Mucosa of descending colon (tissue), 3 donors: Measurements from ENCODE around the gene CNPY4. TPM values are rescaled to one million over a fixed set of nuclear protein-coding genes. Genes with fewer than 3 reads are reported as not detected.

Source experiments
- ATAC-seq: fragments of 200-7000 bp; cut with Tn5 transposase; one replicate; pipeline ENCODE4 v1.9.1; 2020; ENCODE audit warnings: mild to moderate bottlenecking, moderate library complexity
- DNase-seq, 3 donors: peaks; one replicate each; pipeline ENCODE4 v3.0.0-alpha.2; 2020
- H3K36me3 ChIP-seq: fragments of 200-600 bp; one replicate; pipeline ENCODE4 v1.8.0; 2021; ENCODE audit warnings: low read depth, mild to moderate bottlenecking
- H3K4me1 ChIP-seq: fragments of 200-600 bp; one replicate; pipeline ENCODE4 v1.8.0; 2021; ENCODE audit warnings: low read depth, mild to moderate bottlenecking
- H3K4me3 ChIP-seq: fragments of 200-600 bp; one replicate; pipeline ENCODE4 v1.8.0; 2021; ENCODE audit warnings: mild to moderate bottlenecking
- H3K9me3 ChIP-seq: fragments of 200-600 bp; one replicate; pipeline ENCODE4 v1.8.0; 2021; ENCODE audit warnings: mild to moderate bottlenecking
- CTCF ChIP-seq: fragments of 200-600 bp; IDR thresholded peaks from one replicate; pipeline ENCODE4 v1.8.0; 2022; ENCODE audit warnings: antibody characterized with exemption, mild to moderate bottlenecking
- intact Hi-C, 2 donors: fragments of 100-400 bp; cut with DNase I in 1 of 2; cut with micrococcal nuclease in 1 of 2; formaldehyde crosslinking; loops; one replicate each; pipeline versions ENCODE4 v1.11.0 to v1.11.1; 2022; cut with DNase I, micrococcal nuclease
- total RNA-seq, 3 donors: library from RNA; stranded (reverse); fragmentation: NEBNext Ultra II Directional in 2 of 3; extraction: Animal tissue kit (Norgen Biotek cat#: 25700) in 2 of 3; gene quantifications; one replicate each; pipeline versions ENCODE4 v1.2.1 to v1.2.4, GENCODE V29; 2021 to 2023
- donor health status: DM: no; HTN: no; CAD: no; lungs with moderate emphysema.
- donor health status: DM: no; HTN: no; CAD: no.
- donor health status: DM: no; HTN: yes; CAD: no.

The CNPY4 gene
- total RNA-seq, 3 donors from 2014 or later, result 7.8 to 19.4 (median 8.6) TPM

DNA sequence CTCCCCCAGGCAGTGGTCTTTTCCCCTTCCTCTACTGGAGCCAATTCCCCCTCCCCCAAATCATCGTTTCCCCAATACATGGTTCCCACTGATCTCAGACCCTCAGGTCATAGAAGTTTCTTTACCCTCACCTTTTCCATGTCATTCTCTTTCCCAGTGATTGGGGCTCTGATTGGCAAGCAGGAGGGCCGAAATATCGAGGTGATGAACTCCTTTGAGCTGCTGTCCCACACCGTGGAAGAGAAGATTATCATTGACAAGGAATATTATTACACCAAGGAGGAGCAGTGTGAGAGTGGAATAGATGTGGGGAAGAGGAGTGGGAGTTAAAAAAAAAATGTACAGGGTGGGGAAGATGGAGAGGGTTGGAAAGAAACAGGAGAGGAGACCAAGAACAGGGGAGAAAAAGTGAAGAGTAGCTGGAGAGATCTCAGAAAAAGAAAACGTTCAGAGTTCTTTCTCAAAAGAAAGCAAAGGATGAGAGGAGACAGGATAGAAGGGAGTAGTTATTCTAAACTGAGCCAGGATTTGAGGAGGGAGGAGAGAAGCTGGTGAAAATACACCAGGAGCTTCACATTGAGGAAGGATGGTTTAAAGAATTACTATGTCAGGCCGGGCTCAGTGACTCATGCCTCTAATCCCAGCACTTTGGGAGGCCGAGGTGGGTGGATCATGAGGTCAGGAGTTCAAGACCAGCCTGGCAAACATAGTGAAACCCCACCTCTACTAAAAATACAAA lies 29.8 kb upstream of the CNPY4 start:
- no peak for DNase-seq
- intact Hi-C loops, result no loop called here
- Histone ChIP-seq H3K36me3 (peaks cover 7% of the 10 kb centered on the region), H3K4me3 (peak overlapping the region; percentile 82), H3K4me1 (peaks cover 6% of the 10 kb centered on the region), H3K9me3 (no peaks in the 10 kb centered on the region)
- ATAC-seq, result no peak
- no peak for TF ChIP-seq CTCF

DNA sequence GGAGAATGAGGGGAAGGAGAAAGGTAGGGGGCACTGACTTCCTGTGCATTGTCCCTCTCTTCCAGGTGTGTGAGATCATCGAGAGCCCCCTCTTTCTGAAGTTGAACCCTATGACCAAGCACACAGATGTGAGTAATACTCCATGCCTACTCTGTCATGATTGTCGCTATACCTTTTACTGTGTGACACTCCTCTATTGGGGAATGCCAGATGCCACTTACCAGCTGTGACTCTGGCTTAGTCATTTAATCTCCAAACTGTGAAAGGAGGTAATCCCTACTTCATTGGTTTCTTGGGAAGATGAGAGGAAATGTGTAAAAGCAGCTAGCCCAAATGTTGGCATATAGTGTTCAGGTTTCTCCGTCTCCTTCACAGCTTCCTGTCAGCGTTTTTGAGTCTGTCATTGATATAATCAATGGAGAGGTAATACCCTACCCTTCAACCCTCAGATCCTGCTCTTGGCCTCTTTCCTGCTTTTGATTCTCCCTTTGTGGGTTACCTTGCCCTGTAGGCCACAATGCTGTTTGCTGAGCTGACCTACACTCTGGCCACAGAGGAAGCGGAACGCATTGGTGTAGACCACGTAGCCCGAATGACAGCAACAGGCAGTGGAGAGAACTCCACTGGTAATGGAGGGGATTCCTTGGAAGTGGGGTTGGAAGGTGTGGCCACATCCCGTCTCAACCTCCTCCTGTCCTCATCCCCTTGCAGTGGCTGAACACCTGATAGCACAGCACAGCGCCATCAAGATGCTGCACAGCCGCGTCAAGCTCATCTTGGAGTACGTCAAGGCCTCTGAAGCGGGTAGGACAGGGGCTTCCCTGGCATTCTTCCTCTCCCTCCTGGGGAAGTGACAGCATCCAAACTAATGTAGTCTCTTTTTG lies 28.7 kb upstream of the CNPY4 start:
- Histone ChIP-seq H3K4me3 (no peak overlapping the region), H3K36me3 (peaks cover 7% of the 10 kb centered on the region), H3K4me1 (peaks cover 6% of the 10 kb centered on the region), H3K9me3 (no peaks in the 10 kb centered on the region)
- ATAC-seq (no peak), DNase-seq (no peak)
- intact Hi-C loops, result no loop called here
- no peak for TF ChIP-seq CTCF

DNA sequence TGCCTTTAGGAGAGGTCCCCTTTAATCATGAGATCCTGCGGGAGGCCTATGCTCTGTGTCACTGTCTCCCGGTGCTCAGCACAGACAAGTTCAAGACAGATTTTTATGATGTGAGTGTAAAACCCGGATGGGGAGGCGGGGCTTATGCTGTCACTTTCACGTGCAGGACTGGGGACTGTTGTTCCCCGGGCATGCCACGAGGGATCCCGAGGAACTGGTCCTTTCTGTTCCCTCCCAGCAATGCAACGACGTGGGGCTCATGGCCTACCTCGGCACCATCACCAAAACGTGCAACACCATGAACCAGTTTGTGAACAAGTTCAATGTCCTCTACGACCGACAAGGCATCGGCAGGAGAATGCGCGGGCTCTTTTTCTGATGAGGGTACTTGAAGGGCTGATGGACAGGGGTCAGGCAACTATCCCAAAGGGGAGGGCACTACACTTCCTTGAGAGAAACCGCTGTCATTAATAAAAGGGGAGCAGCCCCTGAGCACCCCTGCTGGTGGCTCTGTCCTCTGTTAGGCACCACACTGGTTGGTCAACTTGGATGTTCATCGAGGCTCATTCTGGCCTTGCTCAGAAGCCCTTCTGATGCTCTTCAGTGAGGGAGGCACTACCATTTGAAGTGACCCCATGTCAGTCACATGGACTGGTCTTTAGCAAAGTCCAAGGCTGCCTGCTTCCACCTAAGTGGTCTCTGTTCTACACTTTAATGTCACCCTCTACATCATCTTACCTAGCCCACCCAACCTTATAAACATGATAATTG lies 27.8 kb upstream of the CNPY4 start:
- Histone ChIP-seq H3K4me1 (peaks cover 6% of the 10 kb centered on the region), H3K36me3 (peaks cover 7% of the 10 kb centered on the region), H3K9me3 (no peaks in the 10 kb centered on the region), H3K4me3 (no peak overlapping the region)
- TF ChIP-seq CTCF, result no peak
- intact Hi-C loops, result no loop called here
- peak in 1 of 3 donors; percentile 32 for DNase-seq
- ATAC-seq, result no peak

GRCh38 chr7:100093054-100093453 lies 26.4 kb upstream of the CNPY4 start:
- no peaks in the 10 kb centered on the region for H3K9me3 ChIP-seq
- no peak for DNase-seq
- intact Hi-C loops, result no loop called here
- H3K4me3 ChIP-seq, result no peak overlapping the region
- peaks cover 4% of the 10 kb centered on the region for H3K4me1 ChIP-seq
- no peak for TF ChIP-seq CTCF
- H3K36me3 ChIP-seq, result peaks cover 12% of the 10 kb centered on the region
- ATAC-seq, result no peak

- H3K4me1 ChIP-seq, result no peaks in the 10 kb centered on the region
- DNase-seq (no peak), ATAC-seq (no peak)
- H3K36me3 ChIP-seq, result peaks cover 12% of the 10 kb centered on the region
- no peak overlapping the region for H3K4me3 ChIP-seq
- TF ChIP-seq CTCF, result no peak
- no peaks in the 10 kb centered on the region for H3K9me3 ChIP-seq
- intact Hi-C loops, result no loop called here
Observed at GRCh38 chr7:100093498-100093897, 25.9 kb upstream of the CNPY4 start.
